Karpas-422 (cell line): ENCODE data around the gene SUPT20HL2. TPM values are rescaled to one million over a fixed set of nuclear protein-coding genes. Genes with fewer than 3 reads are reported as not detected.

ENCODE experiments used
- DNase-seq: peaks from one replicate; pipeline ENCODE4 v3.0.0-alpha.2; 2015
- H2AFZ ChIP-seq: fragments of 200-600 bp; sonication (generic); 2 replicates; pipeline ENCODE4 v1.6.1; 2014; ENCODE audit warnings: antibody characterized with exemption, low read length, mixed read lengths
- H3K27ac ChIP-seq: fragments of 200-600 bp; sonication (generic); 2 replicates; pipeline ENCODE4 v1.5.1; 2014; ENCODE audit warnings: mild to moderate bottlenecking, low read length, moderate library complexity
- H3K27me3 ChIP-seq: fragments of 200-600 bp; sonication (generic); 2 replicates; pipeline ENCODE4 v1.6.1; 2014; ENCODE audit warnings: low read length, mixed read lengths
- H3K36me3 ChIP-seq: fragments of 200-600 bp; sonication (generic); 2 replicates; pipeline ENCODE4 v1.6.1; 2014; ENCODE audit warnings: low read length, mixed read lengths; ENCODE audit not compliant: insufficient read depth
- H3K4me1 ChIP-seq: fragments of 200-600 bp; sonication (generic); 2 replicates; pipeline ENCODE4 v1.6.1; 2014; ENCODE audit warnings: mild to moderate bottlenecking, low read length, mixed read lengths
- H3K4me2 ChIP-seq: fragments of 200-600 bp; sonication (generic); 2 replicates; pipeline ENCODE4 v1.6.1; 2014; ENCODE audit warnings: low read length, low read depth, mild to moderate bottlenecking; ENCODE audit not compliant: poor library complexity, severe bottlenecking
- H3K4me3 ChIP-seq: fragments of 200-600 bp; sonication (generic); 2 replicates; pipeline ENCODE4 v1.5.1; 2014; ENCODE audit warnings: mild to moderate bottlenecking, antibody characterized with exemption, low read length, mixed read lengths
- H3K79me2 ChIP-seq: fragments of 200-600 bp; sonication (generic); 2 replicates; pipeline ENCODE4 v1.6.1; 2014; ENCODE audit warnings: mild to moderate bottlenecking, low read length, mixed read lengths
- H3K9ac ChIP-seq: fragments of 200-600 bp; sonication (generic); 2 replicates; pipeline ENCODE4 v1.6.0; 2014; ENCODE audit warnings: low read length
- H3K9me2 ChIP-seq: fragments of 200-600 bp; sonication (generic), shearing (Covaris generic); replicated peaks from 2 replicates; pipeline ENCODE4 v1.6.0; 2014; ENCODE audit warnings: mild to moderate bottlenecking, low read length, moderate library complexity; ENCODE audit not compliant: insufficient read depth
- H3K9me3 ChIP-seq: fragments of 300-700, 200-600 bp; sonication (generic); 2 replicates; pipeline ENCODE4 v1.6.1; 2014; ENCODE audit warnings: low read length, mixed read lengths
- H4K20me1 ChIP-seq: fragments of 200-600 bp; sonication (generic); 2 replicates; pipeline ENCODE4 v1.6.1; 2014; ENCODE audit warnings: mild to moderate bottlenecking, antibody characterized with exemption, low read length, low read depth; ENCODE audit not compliant: insufficient read depth
- total RNA-seq: library from RNA; depleted of rRNA; stranded (reverse); fragments of >200 nt; shearing (Covaris generic); gene quantifications from 2 replicates; pipeline ENCODE4 v1.2.3, GENCODE V29; 2014; ENCODE audit warnings: low replicate concordance

The SUPT20HL2 gene
- total RNA-seq, 1 experiment from 2014 or later = not detected

- peaks cover 4% of the 10 kb centered on the region; the same call in 1 of the 2 replicates for H3K4me1 ChIP-seq
- H3K36me3 ChIP-seq = no peaks in the 10 kb centered on the region
- H4K20me1 ChIP-seq = no peaks in the 10 kb centered on the region
- no peak overlapping the region for H2AFZ ChIP-seq
- no peaks in the 10 kb centered on the region for H3K79me2 ChIP-seq
- H3K9me2 ChIP-seq = no peaks in the 10 kb centered on the region
- H3K9ac ChIP-seq = no peak overlapping the region
- no peak overlapping the region for H3K27ac ChIP-seq
- no peaks in the 10 kb centered on the region for H3K9me3 ChIP-seq
- no peak overlapping the region for H3K4me3 ChIP-seq
- no peak for DNase-seq
- no peaks in the 10 kb centered on the region for H3K27me3 ChIP-seq
- H3K4me2 ChIP-seq = no peak overlapping the region
Observed at GRCh38 chrX:24283127-24283794, 30.6 kb downstream of the SUPT20HL2 start.

GRCh38 chrX:24282381-24283126 is 31.3 kb downstream of the SUPT20HL2 start:
- H3K4me3 ChIP-seq = no peak overlapping the region
- H3K9me2 ChIP-seq = no peaks in the 10 kb centered on the region
- H3K27ac ChIP-seq = no peak overlapping the region
- DNase-seq = peak; percentile 17
- no peaks in the 10 kb centered on the region for H3K9me3 ChIP-seq
- no peaks in the 10 kb centered on the region for H3K27me3 ChIP-seq
- H2AFZ ChIP-seq = no peak overlapping the region
- H3K4me2 ChIP-seq = no peak overlapping the region
- peaks cover 4% of the 10 kb centered on the region; the same call in 1 of the 2 replicates for H3K4me1 ChIP-seq
- no peaks in the 10 kb centered on the region for H3K79me2 ChIP-seq
- no peaks in the 10 kb centered on the region for H4K20me1 ChIP-seq
- H3K9ac ChIP-seq = no peak overlapping the region
- H3K36me3 ChIP-seq = no peaks in the 10 kb centered on the region

GRCh38 chrX:24277405-24277804 is 36.5 kb downstream of the SUPT20HL2 start:
- H3K79me2 ChIP-seq = no peaks in the 10 kb centered on the region
- H3K9ac ChIP-seq = no peak overlapping the region
- H3K36me3 ChIP-seq = no peaks in the 10 kb centered on the region
- H3K4me3 ChIP-seq = no peak overlapping the region
- H3K4me2 ChIP-seq = no peak overlapping the region
- H3K27ac ChIP-seq = no peak overlapping the region
- no peak overlapping the region for H2AFZ ChIP-seq
- DNase-seq = peak; percentile 2
- H3K9me2 ChIP-seq = no peaks in the 10 kb centered on the region
- H3K27me3 ChIP-seq = no peaks in the 10 kb centered on the region
- H3K9me3 ChIP-seq = no peaks in the 10 kb centered on the region
- no peaks in the 10 kb centered on the region for H4K20me1 ChIP-seq
- peaks cover 3% of the 10 kb centered on the region; the same call in 1 of the 2 replicates for H3K4me1 ChIP-seq

- H3K4me2 ChIP-seq = no peak overlapping the region
- peak; percentile 42 for DNase-seq
- no peak overlapping the region for H2AFZ ChIP-seq
Observed at GRCh38 chrX:24276015-24276414, 37.9 kb downstream of the SUPT20HL2 start.

GRCh38 chrX:24271262-24271661 is 42.6 kb downstream of the SUPT20HL2 start:
- Histone ChIP-seq H3K27ac (no peak overlapping the region), H3K27me3 (no peaks in the 10 kb centered on the region), H3K9me3 (no peaks in the 10 kb centered on the region)

More at GRCh38 chrX:24276015-24276414, 37.9 kb downstream of the SUPT20HL2 start:
- Histone ChIP-seq H3K27me3 (no peaks in the 10 kb centered on the region), H4K20me1 (no peaks in the 10 kb centered on the region), H3K36me3 (no peaks in the 10 kb centered on the region), H3K9me2 (no peaks in the 10 kb centered on the region), H3K4me3 (no peak overlapping the region), H3K79me2 (no peaks in the 10 kb centered on the region), H3K27ac (no peak overlapping the region), H3K9me3 (no peaks in the 10 kb centered on the region), H3K9ac (no peak overlapping the region), H3K4me1 (no peaks in the 10 kb centered on the region)

GRCh38 chrX:24268786-24269185 is 45.1 kb downstream of the SUPT20HL2 start:
- H3K4me3 ChIP-seq = no peak overlapping the region
- H2AFZ ChIP-seq = no peak overlapping the region
- H3K27ac ChIP-seq = no peak overlapping the region
- H3K4me1 ChIP-seq = no peaks in the 10 kb centered on the region
- H3K9ac ChIP-seq = no peak overlapping the region
- no peaks in the 10 kb centered on the region for H3K9me2 ChIP-seq
- no peaks in the 10 kb centered on the region for H3K27me3 ChIP-seq
- no peak for DNase-seq
- no peaks in the 10 kb centered on the region for H4K20me1 ChIP-seq
- H3K36me3 ChIP-seq = no peaks in the 10 kb centered on the region
- H3K4me2 ChIP-seq = no peak overlapping the region
- no peaks in the 10 kb centered on the region for H3K9me3 ChIP-seq
- H3K79me2 ChIP-seq = no peaks in the 10 kb centered on the region

More at GRCh38 chrX:24271262-24271661, 42.6 kb downstream of the SUPT20HL2 start:
- Histone ChIP-seq H3K9me2 (no peaks in the 10 kb centered on the region), H3K4me3 (no peak overlapping the region), H3K4me1 (no peaks in the 10 kb centered on the region), H3K4me2 (no peak overlapping the region), H3K9ac (no peak overlapping the region), H3K79me2 (no peaks in the 10 kb centered on the region), H3K36me3 (no peaks in the 10 kb centered on the region), H2AFZ (no peak overlapping the region), H4K20me1 (no peaks in the 10 kb centered on the region)
- DNase-seq = no peak

- no peak overlapping the region for H3K4me3 ChIP-seq
Observed at GRCh38 chrX:24266996-24267395, 46.9 kb downstream of the SUPT20HL2 start.

GRCh38 chrX:24264383-24264782 is 49.5 kb downstream of the SUPT20HL2 start:
- H3K9me3 ChIP-seq = no peaks in the 10 kb centered on the region
- no peak overlapping the region for H3K27ac ChIP-seq
- H3K9ac ChIP-seq = no peak overlapping the region
- no peaks in the 10 kb centered on the region for H4K20me1 ChIP-seq
- H3K4me3 ChIP-seq = no peak overlapping the region
- H3K27me3 ChIP-seq = no peaks in the 10 kb centered on the region
- H2AFZ ChIP-seq = no peak overlapping the region
- H3K4me1 ChIP-seq = no peaks in the 10 kb centered on the region
- no peak overlapping the region for H3K4me2 ChIP-seq
- peak; percentile 35 for DNase-seq
- H3K36me3 ChIP-seq = no peaks in the 10 kb centered on the region
- no peaks in the 10 kb centered on the region for H3K9me2 ChIP-seq
- no peaks in the 10 kb centered on the region for H3K79me2 ChIP-seq

More at GRCh38 chrX:24266996-24267395, 46.9 kb downstream of the SUPT20HL2 start:
- Histone ChIP-seq H3K9me3 (no peaks in the 10 kb centered on the region), H3K27ac (no peak overlapping the region), H3K9ac (no peak overlapping the region), H3K27me3 (no peaks in the 10 kb centered on the region), H3K4me2 (no peak overlapping the region), H3K79me2 (no peaks in the 10 kb centered on the region), H3K36me3 (no peaks in the 10 kb centered on the region), H3K4me1 (no peaks in the 10 kb centered on the region), H2AFZ (no peak overlapping the region), H3K9me2 (no peaks in the 10 kb centered on the region), H4K20me1 (no peaks in the 10 kb centered on the region)
- no peak for DNase-seq
